IMR-90 (cell line): ENCODE data around the gene PRR16. TPM values are rescaled to one million over a fixed set of nuclear protein-coding genes. Genes with fewer than 3 reads are reported as not detected.
A peak's percentile ranks its signal among the peaks of the same experiment; 100 is the strongest.

Source experiments
- ATAC-seq: fragments of 200-7000 bp; cut with Tn5 transposase; 2 replicates; pipeline ENCODE4 v1.9.1; 2020; ENCODE audit warnings: low read depth, mild to moderate bottlenecking, moderate library complexity
- BruUV-seq: library from RNA; stranded (reverse); fragments of 400-500 nt; replicated peaks from 2 replicates; lab custom pipeline; 2021; lab: Mats Ljungman, UMichigan
- CTCF ChIA-PET: fragments of 300-600 bp; formaldehyde crosslinking; extraction: SDS; loops from one replicate; lab custom pipeline; 2021; ENCODE audit warnings: antibody characterized with exemption; lab: Yijun Ruan, JAX
- POLR2A ChIA-PET: fragments of 300-600 bp; sonication (Branson Sonifier 250); formaldehyde crosslinking; loops from one replicate; lab custom pipeline; 2022; ENCODE audit warnings: antibody characterized with exemption; ENCODE audit not compliant: unreplicated experiment; lab: Charles Lee
- DNase-seq: peaks from one replicate; pipeline ENCODE4 v3.0.0; 2013
- H2AFZ ChIP-seq: replicated peaks from 2 replicates; pipeline ENCODE3; 2013; ENCODE audit warnings: low read length, mild to moderate bottlenecking; ENCODE audit not compliant: poor library complexity
- H2AK5ac ChIP-seq: 2 replicates; pipeline ENCODE4 v1.6.1; 2013; ENCODE audit warnings: low read depth, low read length, inconsistent platforms
- H2AK9ac ChIP-seq: replicated peaks from 2 replicates; pipeline ENCODE3; 2013; ENCODE audit warnings: mild to moderate bottlenecking, low read depth, low read length, moderate library complexity; ENCODE audit not compliant: poor library complexity
- H2BK120ac ChIP-seq: 2 replicates; pipeline ENCODE4 v1.6.1; 2013; ENCODE audit warnings: low read depth, low read length, inconsistent platforms
- H2BK15ac ChIP-seq: 3 replicates; pipeline ENCODE4 v1.6.1; 2013; ENCODE audit warnings: low read depth, low read length, inconsistent platforms
- H2BK20ac ChIP-seq: 2 replicates; pipeline ENCODE4 v1.6.1; 2013; ENCODE audit warnings: low read depth, mild to moderate bottlenecking, inconsistent platforms, low read length, moderate library complexity
- H2BK5ac ChIP-seq: 2 replicates; pipeline ENCODE4 v1.6.1; 2013; ENCODE audit warnings: mild to moderate bottlenecking, low read depth, low read length, inconsistent platforms; ENCODE audit not compliant: poor library complexity, severe bottlenecking
- H3K14ac ChIP-seq: replicated peaks from 2 replicates; pipeline ENCODE4 v1.6.1; 2013; ENCODE audit warnings: low read depth, low read length, inconsistent platforms
- H3K18ac ChIP-seq: 2 replicates; pipeline ENCODE4 v1.6.1; 2013; ENCODE audit warnings: low read depth, low read length, control low read depth
- H3K23ac ChIP-seq: 2 replicates; pipeline ENCODE4 v1.6.1; 2013; ENCODE audit warnings: low read depth, low read length, inconsistent platforms
- H3K27ac ChIP-seq: 2 replicates; pipeline ENCODE4 v1.5.1; 2013; ENCODE audit warnings: mild to moderate bottlenecking, control low read depth, low read length; ENCODE audit not compliant: insufficient read depth
- H3K27me3 ChIP-seq: 2 replicates; pipeline ENCODE4 v1.6.1; 2013; ENCODE audit warnings: low read length; ENCODE audit not compliant: control insufficient read depth, insufficient read depth
- H3K36me3 ChIP-seq: 2 replicates; pipeline ENCODE4 v1.6.1; 2013; ENCODE audit warnings: low read length, mixed read lengths; ENCODE audit not compliant: control insufficient read depth, insufficient read depth
- H3K4ac ChIP-seq: 2 replicates; pipeline ENCODE4 v1.6.1; 2013; ENCODE audit warnings: low read depth, low read length, inconsistent platforms
- H3K4me1 ChIP-seq: 2 replicates; pipeline ENCODE4 v1.6.1; 2013; ENCODE audit warnings: low read length, mixed read lengths; ENCODE audit not compliant: control insufficient read depth, insufficient read depth
- H3K4me2 ChIP-seq: 2 replicates; pipeline ENCODE4 v1.6.1; 2013; ENCODE audit warnings: low read depth, mild to moderate bottlenecking, control low read depth, low read length, moderate library complexity
- H3K4me3 ChIP-seq: 2 replicates; pipeline ENCODE4 v1.5.1; 2013; ENCODE audit warnings: low read depth, mild to moderate bottlenecking, control low read depth, low read length, moderate library complexity; ENCODE audit not compliant: insufficient read depth
- H3K56ac ChIP-seq: 2 replicates; pipeline ENCODE4 v1.6.1; 2013; ENCODE audit warnings: low read length, inconsistent platforms; ENCODE audit not compliant: insufficient read depth; ENCODE audit errors: extremely low read depth
- H3K79me1 ChIP-seq, 2 experiments: 2 replicates each; pipeline ENCODE4 v1.6.1; 2013; ENCODE audit warnings: low read length in 2 of 2, inconsistent platforms in 1 of 2, low read depth in 1 of 2
- H3K9ac ChIP-seq: 2 replicates; pipeline ENCODE4 v1.6.1; 2013; ENCODE audit warnings: low read depth, low read length, control low read depth
- H3K9me1 ChIP-seq: 2 replicates; pipeline ENCODE4 v1.6.1; 2013; ENCODE audit warnings: low read length, inconsistent platforms; ENCODE audit not compliant: insufficient read depth
- H3K9me3 ChIP-seq: 2 replicates; pipeline ENCODE4 v1.6.1; 2013; ENCODE audit warnings: low read length; ENCODE audit not compliant: control insufficient read depth, insufficient read depth
- H4K20me1 ChIP-seq: 2 replicates; pipeline ENCODE4 v1.6.1; 2013; ENCODE audit warnings: low read length, inconsistent platforms; ENCODE audit not compliant: insufficient read depth
- H4K5ac ChIP-seq: 2 replicates; pipeline ENCODE4 v1.6.1; 2013; ENCODE audit warnings: mild to moderate bottlenecking, low read depth, low read length, control low read depth
- H4K8ac ChIP-seq, 2 experiments: 2 replicates each; pipeline ENCODE4 v1.6.1; 2013; ENCODE audit warnings: low read depth in 2 of 2, low read length in 2 of 2, control low read depth in 1 of 2, inconsistent platforms in 1 of 2
- H4K91ac ChIP-seq: 2 replicates; pipeline ENCODE4 v1.6.1; 2013; ENCODE audit warnings: low read depth, low read length, inconsistent platforms; ENCODE audit not compliant: insufficient read depth
- BHLHE40 ChIP-seq: fragments of 150-350 bp; IDR thresholded peaks from 2 replicates; pipeline ENCODE4 v1.6.1; 2016; ENCODE audit warnings: mild to moderate bottlenecking, low read depth, low read length
- CEBPB ChIP-seq: IDR thresholded peaks from 2 replicates; pipeline ENCODE4 v1.6.1; 2012; ENCODE audit warnings: low read depth, low read length, improper control_type of control experiment
- CHD1 ChIP-seq: IDR thresholded peaks from 2 replicates; pipeline ENCODE4 v1.6.1; 2012; ENCODE audit warnings: low read depth, low read length, improper control_type of control experiment
- CTCF ChIP-seq: conservative IDR thresholded peaks from 2 replicates; pipeline ENCODE4 v1.5.1; 2012; ENCODE audit warnings: mild to moderate bottlenecking, low read depth, low read length, improper control_type of control experiment
- ELK1 ChIP-seq: fragments of 150-350 bp; IDR thresholded peaks from 2 replicates; pipeline ENCODE4 v1.6.1; 2016; ENCODE audit warnings: low read depth, mild to moderate bottlenecking, low read length, moderate library complexity, borderline replicate concordance
- FOS ChIP-seq: fragments of 150-350 bp; IDR thresholded peaks from 2 replicates; pipeline ENCODE4 v1.6.1; 2016; ENCODE audit warnings: low read depth, low read length
- MAFK ChIP-seq: IDR thresholded peaks from 2 replicates; pipeline ENCODE4 v1.6.1; 2012; ENCODE audit warnings: low read depth, low read length, improper control_type of control experiment
- MAZ ChIP-seq: IDR thresholded peaks from 2 replicates; pipeline ENCODE4 v1.6.1; 2012; ENCODE audit warnings: low read depth, mild to moderate bottlenecking, low read length, improper control_type of control experiment, moderate library complexity, borderline replicate concordance
- MXI1 ChIP-seq: IDR thresholded peaks from 2 replicates; pipeline ENCODE4 v1.6.1; 2012; ENCODE audit warnings: low read depth, mild to moderate bottlenecking, low read length, moderate library complexity, borderline replicate concordance
- NFE2L2 ChIP-seq: fragments of 150-350 bp; IDR thresholded peaks from 2 replicates; pipeline ENCODE4 v1.6.1; 2016; ENCODE audit warnings: low read depth, mild to moderate bottlenecking, low read length
- POLR2A ChIP-seq: IDR thresholded peaks from 2 replicates; pipeline ENCODE4 v1.6.1; 2012; ENCODE audit warnings: mild to moderate bottlenecking, low read depth, low read length
- RAD21 ChIP-seq: IDR thresholded peaks from 2 replicates; pipeline ENCODE4 v1.6.1; 2012; ENCODE audit warnings: low read length, improper control_type of control experiment
- SMC3 ChIP-seq: fragments of 150-350 bp; IDR thresholded peaks from 2 replicates; pipeline ENCODE4 v1.6.1; 2016; ENCODE audit warnings: low read depth, mild to moderate bottlenecking, antibody characterized with exemption, low read length, moderate library complexity
- USF2 ChIP-seq: fragments of 150-350 bp; IDR thresholded peaks from 2 replicates; pipeline ENCODE4 v1.6.1; 2017; ENCODE audit warnings: mild to moderate bottlenecking, antibody characterized with exemption, low read length, low read depth
- WGBS, 2 experiments: methylation state at CpG; one replicate each; pipeline versions ENCODE4 v1.1.5 to v1.1.7; 2013; ENCODE audit warnings: missing lambda C conversion rate in 2 of 2; ENCODE audit not compliant: insufficient read length in 1 of 2; ENCODE audit errors: extremely low coverage in 2 of 2; 5-methylcytosine and 5-hydroxymethylcytosine counted together
- dilution Hi-C: fragments of 300-500 bp; cut with HindIII; formaldehyde crosslinking; loops from one replicate; pipeline ENCODE4 v1.14.3; 2018; ENCODE audit warnings: low sequenced_read_pairs; ENCODE audit not compliant: unreplicated experiment
- in situ Hi-C: fragments of 300-500 bp; cut with MboI; formaldehyde crosslinking; loops from 3 replicates; pipeline ENCODE4 v1.14.3; 2019; ENCODE audit warnings: low sequenced_read_pairs, inconsistent platforms, mixed read lengths
- intact Hi-C: fragments of 100-400 bp; cut with micrococcal nuclease; formaldehyde crosslinking; loops from 2 replicates; pipeline ENCODE4 v1.10.0; 2022
- polyA plus RNA-seq, 3 experiments: library from polyadenylated mRNA; depleted of rRNA; stranded (reverse); fragments of >200 nt; gene quantifications; 2 replicates each; pipeline ENCODE4 v1.2.3, GENCODE V29; 2012; ENCODE audit warnings: low replicate concordance in 1 of 3
- total RNA-seq: library from RNA; depleted of rRNA; stranded (reverse); fragments of >200 nt; gene quantifications from 2 replicates; pipeline ENCODE4 v1.2.3, GENCODE V29; 2012

The PRR16 gene
- total and polyA plus RNA-seq, 2 of the 4 experiments (the other 2 are of a cell fraction) = 9.9 to 45.2 TPM

GRCh38 chr5:120531215-120531614 lies 67.1 kb downstream of the PRR16 start:
- CTCF ChIA-PET = interaction anchor here (0.6 to 1.4 kb wide), 2 partner anchors 11 to 22 kb away, joined by 3 to 4 read pairs; no protein-coding TSS in a partner anchor
- H4K8ac ChIP-seq = no peak overlapping the region; a peak in 1 of 4 replicates
- WGBS, 2 experiments = no CpG with 5 or more reads among the region's 3 CpGs

More at GRCh38 chr5:120531215-120531614, 67.1 kb downstream of the PRR16 start:
- peaks cover 13 to 41% of the 10 kb centered on the region in 2 experiments for H3K79me1 ChIP-seq
- H4K5ac ChIP-seq = no peak overlapping the region
- H3K4me2 ChIP-seq = no peak overlapping the region
- no peaks in the 10 kb centered on the region for H4K20me1 ChIP-seq
- H2BK20ac ChIP-seq = no peak overlapping the region
- no peak overlapping the region for H2BK15ac ChIP-seq
- dilution Hi-C loops (no loop called here), intact Hi-C loops (no loop called here), in situ Hi-C loops (no loop called here)
- no TSS peak for BruUV-seq
- no peak overlapping the region for H4K91ac ChIP-seq
- no peak for DNase-seq
- peak overlapping the region; percentile 46 for H3K23ac ChIP-seq
- no peak for ATAC-seq
- no peak for TF ChIP-seq CEBPB
- TF ChIP-seq NFE2L2 = no peak
- TF ChIP-seq POLR2A = no peak
- TF ChIP-seq ELK1 = no peak
- TF ChIP-seq FOS = no peak
- no peak for TF ChIP-seq USF2
- no peak for TF ChIP-seq MAFK
- TF ChIP-seq MAZ = no peak
- TF ChIP-seq CHD1 = no peak
- TF ChIP-seq BHLHE40 = no peak
- no peak for TF ChIP-seq MXI1
- TF ChIP-seq RAD21 = no peak
- TF ChIP-seq SMC3 = no peak
- no peak for TF ChIP-seq CTCF
- H2AFZ ChIP-seq = no peak overlapping the region
- no peaks in the 10 kb centered on the region for H3K9me3 ChIP-seq
- H2AK9ac ChIP-seq = no peak overlapping the region
- H3K36me3 ChIP-seq = no peaks in the 10 kb centered on the region
- H2BK5ac ChIP-seq = no peak overlapping the region
- H3K4me1 ChIP-seq = peaks cover 3% of the 10 kb centered on the region
- no peak overlapping the region for H3K56ac ChIP-seq
- no peak overlapping the region for H2AK5ac ChIP-seq
- H3K14ac ChIP-seq = no peak overlapping the region
- no peak overlapping the region for H3K9ac ChIP-seq
- no peaks in the 10 kb centered on the region for H3K27me3 ChIP-seq
- H3K18ac ChIP-seq = no peak overlapping the region
- H2BK120ac ChIP-seq = no peak overlapping the region
- H3K27ac ChIP-seq = no peak overlapping the region
- POLR2A ChIA-PET = no interaction called here
- H3K4ac ChIP-seq = no peak overlapping the region
- no peaks in the 10 kb centered on the region for H3K9me1 ChIP-seq
- H3K4me3 ChIP-seq = no peak overlapping the region
